ENCODE measurements around the gene PKD2L1.

PKD2L1 gene

DNA sequence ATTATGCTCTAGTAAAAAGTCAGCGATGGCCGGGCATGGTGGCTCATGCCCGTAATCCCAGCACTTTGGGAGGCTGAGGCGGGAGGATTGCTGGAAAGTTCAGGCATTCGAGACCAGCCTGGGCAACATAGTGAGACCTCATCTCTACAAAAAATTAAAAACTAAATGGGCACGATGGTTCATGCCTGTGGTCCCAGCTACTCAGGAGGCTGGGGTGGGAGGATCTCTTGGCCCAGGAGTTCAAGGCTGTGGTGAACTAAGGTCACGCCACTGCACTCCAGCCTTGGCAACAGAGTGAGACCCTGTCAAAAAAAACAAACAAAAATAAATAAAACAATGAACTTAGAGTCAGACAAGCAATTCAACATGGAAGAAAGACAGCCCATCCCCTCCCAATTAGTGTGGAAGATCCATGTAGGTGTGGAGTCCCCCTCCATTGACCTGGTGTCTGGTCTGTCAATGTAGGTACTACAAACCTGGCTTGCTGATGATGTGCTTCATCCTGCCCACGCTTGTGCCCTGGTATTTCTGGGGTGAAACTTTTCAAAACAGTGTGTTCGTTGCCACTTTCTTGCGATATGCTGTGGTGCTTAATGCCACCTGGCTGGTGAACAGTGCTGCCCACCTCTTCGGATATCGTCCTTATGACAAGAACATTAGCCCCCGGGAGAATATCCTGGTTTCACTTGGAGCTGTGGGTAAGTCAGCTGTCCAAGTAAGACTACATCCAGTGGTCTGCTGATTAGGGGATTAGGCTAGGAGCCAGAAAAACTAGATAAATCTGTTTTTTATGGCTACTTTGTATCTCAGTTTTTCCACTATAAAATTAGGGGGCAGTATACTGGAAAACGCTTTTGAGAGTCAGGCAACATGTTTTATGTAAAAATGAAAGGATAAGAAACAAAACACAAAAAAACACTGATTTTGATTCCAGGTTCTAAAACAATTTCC is 26.3 kb upstream of the PKD2L1 start:
- no peak for DNase-seq

- no peak for DNase-seq
Measured at GRCh38 chr10:100355086-100355485, 25.1 kb upstream of the PKD2L1 start.

GRCh38 chr10:100353770-100354485 is 23.9 kb upstream of the PKD2L1 start:
- no peak for DNase-seq

- no peak for DNase-seq
Measured at GRCh38 chr10:100350914-100351485, 21.0 kb upstream of the PKD2L1 start.

- DNase-seq: no peak
Measured at GRCh38 chr10:100349672-100350071, 19.6 kb upstream of the PKD2L1 start.

GRCh38 chr10:100349087-100349486 is 19.1 kb upstream of the PKD2L1 start:
- DNase-seq: no peak

- no peak for DNase-seq
Measured at GRCh38 chr10:100348389-100348927, 18.4 kb upstream of the PKD2L1 start.

DNA sequence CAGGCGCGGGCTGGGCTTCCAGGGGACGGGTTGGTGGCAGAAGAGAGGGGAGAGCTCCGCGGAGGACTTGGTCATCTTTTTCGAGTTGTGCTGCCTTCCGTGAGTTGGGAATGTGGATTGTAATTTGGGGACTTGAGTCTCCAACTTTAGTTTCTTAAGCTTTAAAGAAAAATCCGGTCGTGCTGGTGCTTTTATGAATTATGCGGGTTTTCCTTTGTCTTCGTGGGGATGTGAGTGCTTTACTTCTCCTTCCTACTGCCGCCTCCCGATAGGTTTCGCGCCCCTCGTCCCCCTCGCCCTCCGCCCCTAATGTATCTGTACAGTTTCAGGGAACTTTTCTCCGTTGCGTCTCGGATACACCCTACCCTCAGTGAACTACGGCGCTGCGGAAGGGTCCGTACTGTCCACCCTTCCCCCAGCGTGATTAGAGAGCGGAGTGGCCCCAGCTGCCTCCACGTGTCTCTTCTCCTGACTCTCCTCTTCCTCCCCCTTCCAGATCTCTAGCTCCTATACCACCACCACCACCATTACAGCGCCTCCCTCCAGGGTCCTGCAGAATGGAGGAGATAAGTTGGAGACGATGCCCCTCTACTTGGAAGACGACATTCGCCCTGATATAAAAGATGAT is 17.7 kb upstream of the PKD2L1 start:
- no peak for DNase-seq

DNA sequence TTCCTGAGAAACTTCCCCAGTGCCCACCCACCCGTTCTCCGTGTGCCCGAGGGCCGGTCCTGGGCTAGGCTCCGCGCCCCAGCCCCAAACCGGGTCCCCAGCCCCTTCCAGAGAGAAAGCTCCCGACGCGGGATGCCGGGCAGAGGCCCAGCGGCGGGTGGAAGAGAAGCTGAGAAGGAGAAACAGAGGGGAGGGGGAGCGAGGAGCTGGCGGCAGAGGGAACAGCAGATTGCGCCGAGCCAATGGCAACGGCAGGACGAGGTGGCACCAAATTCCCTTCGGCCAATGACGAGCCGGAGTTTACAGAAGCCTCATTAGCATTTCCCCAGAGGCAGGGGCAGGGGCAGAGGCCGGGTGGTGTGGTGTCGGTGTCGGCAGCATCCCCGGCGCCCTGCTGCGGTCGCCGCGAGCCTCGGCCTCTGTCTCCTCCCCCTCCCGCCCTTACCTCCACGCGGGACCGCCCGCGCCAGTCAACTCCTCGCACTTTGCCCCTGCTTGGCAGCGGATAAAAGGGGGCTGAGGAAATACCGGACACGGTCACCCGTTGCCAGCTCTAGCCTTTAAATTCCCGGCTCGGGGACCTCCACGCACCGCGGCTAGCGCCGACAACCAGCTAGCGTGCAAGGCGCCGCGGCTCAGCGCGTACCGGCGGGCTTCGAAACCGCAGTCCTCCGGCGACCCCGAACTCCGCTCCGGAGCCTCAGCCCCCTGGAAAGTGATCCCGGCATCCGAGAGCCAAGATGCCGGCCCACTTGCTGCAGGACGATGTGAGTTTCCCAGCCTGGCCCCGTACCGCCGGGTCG is 16.9 kb upstream of the PKD2L1 start, which contains the start of gene SCD:
Gene SCD (plus strand): TSS at position 469 of the 803 bp plus-strand sequence. CDS start 272 bp downstream, at position 741.
- peak; percentile 76 to 79 for DNase-seq

DNA sequence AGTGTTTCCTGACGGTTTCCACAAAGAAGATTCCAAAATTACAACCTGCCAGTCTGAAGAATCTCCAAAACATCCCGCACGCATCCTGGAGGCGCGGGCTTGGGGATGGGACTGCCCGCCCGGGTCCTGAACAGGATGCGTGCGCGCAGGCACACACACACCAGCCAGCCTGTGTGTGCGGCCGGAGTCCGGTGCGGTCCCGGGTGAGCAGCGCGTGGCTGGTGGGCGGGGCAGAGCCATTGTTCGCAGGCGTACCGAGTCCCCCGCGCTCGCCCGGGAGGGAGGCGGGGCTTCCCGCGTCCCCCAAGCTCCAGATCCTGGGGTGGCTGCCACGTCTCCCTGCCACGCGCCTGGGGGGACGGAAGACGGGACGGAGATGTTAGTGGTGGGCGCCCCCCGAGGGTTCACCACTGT is 16.3 kb upstream of the PKD2L1 start:
- DNase-seq: peak; percentile 19 to 30

DNA sequence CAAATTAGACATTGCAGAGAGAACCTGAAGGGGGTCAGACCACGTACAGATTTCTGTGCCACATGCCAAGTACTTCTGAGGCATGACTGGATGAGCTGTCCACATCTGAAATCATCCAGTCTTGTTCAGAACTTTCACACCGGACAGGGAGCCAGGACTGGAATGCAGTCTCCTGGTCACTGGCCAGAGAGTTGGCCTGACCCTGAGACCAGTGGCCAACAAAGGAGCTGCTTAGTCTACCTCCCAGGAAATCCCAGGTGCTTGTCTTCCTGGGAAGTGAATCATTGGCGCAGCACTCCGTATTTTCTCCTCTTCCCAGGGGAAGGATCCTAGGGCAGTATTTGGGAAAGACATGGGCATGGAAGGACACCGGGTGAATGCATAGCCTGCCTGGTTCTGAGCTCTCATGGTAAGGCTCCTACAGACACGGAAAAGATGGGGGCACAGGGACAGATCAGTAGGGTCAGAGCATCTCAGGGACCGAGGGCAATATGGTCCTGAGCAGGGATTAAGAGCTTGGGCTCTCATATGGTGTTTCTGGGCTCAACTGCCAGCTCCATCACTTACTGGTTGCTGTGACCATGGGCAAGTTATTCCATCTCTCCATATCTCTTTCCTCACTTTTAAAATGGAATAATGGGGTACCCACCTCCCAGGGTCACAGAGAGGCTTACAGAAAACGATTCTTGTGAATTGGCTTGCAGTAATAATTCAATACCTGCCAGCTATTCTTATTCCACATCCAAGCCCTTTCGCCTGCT is 15.7 kb upstream of the PKD2L1 start:
- DNase-seq: no peak

DNA sequence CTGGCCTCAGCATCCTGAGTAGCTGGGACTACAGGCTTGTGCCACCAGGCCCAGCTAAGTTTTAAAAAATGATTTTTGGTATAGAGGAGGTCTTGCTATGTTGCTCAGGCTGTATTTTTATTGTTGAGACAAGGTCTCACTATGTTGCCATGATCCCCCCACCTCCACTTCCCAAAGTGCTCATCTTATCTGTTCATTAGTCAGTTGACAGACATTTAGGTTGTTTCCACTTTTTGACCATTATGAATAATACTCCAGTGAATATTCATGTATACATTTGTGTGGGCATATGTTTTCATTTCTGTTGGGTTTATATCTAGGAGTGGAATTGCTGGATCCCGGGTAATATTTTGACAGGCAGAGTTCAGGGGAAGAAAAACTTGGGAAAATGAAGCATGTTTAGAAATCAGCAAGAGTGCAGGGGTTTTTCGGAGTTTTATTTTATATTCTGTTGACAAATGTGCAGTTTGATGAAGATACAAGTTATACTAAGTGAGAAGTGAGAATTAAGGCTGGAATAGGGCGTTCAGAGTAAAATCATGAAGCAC is 14.3 kb upstream of the PKD2L1 start:
- no peak for DNase-seq

DNA sequence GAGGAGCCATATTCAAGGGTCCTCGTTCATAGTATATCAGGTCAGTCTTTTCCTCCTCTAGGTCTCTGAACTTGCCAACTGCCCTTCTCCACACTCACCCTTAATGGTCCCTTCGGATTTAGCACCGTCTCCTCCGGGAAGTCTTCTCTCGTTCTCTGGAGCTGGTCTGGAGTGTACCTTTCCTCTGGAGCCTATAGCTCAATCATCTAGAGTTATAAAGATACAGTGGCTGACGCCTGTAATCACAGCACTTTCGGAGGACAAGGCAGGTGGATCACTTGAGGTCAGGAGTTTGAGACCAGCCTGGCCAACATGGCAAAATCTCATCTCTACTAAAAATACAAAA is 12.6 kb upstream of the PKD2L1 start:
- DNase-seq: no peak

- peak; percentile 34 to 54 for DNase-seq
Measured at GRCh38 chr10:100341953-100342626, 12.1 kb upstream of the PKD2L1 start.

- DNase-seq: peak in 1 of 2 experiments; percentile 31
Measured at GRCh38 chr10:100340948-100341847, 11.2 kb upstream of the PKD2L1 start.

- no peak for DNase-seq
Measured at GRCh38 chr10:100339236-100339635, 9.2 kb upstream of the PKD2L1 start.

GRCh38 chr10:100338434-100339036 is 8.5 kb upstream of the PKD2L1 start:
- peak; percentile 35 to 55 for DNase-seq

DNA sequence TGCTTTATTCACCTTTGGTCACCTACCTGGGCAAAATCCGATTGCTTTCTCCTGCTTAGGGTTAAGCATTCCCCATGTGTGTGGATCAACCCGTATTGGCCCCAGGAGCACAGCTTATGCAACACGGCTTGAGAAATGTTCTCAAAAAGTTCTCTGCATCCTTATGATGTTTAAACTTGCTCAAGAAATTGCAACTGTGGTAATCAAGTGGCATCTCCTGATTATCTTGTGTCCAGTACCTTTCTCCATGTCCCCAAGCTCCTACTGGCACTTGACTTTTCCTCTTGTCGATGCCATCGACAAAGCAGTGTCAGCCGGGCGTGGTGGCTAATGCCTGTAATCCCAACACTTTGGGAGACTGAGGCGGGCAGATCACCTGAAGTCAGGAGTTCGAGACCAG is 4.7 kb upstream of the PKD2L1 start:
- DNase-seq: no peak

Data from NCI-H1930 (cell line).